NT2/D1 (cell line): Measurements from ENCODE around the gene STX2.
"Not testable (repeated sequence)": the region's sequence is repeated elsewhere in the genome, so short reads cannot be mapped to it uniquely, and the experiment has no call there.

Source experiments
- SUZ12 ChIP-seq: IDR thresholded peaks from 2 replicates; pipeline ENCODE4 v1.6.1; 2011; ENCODE audit not compliant: insufficient read length, insufficient read depth; ENCODE audit errors: extremely low read depth
- ZNF274 ChIP-seq: IDR thresholded peaks from 2 replicates; pipeline ENCODE4 v1.6.1; 2011; ENCODE audit warnings: mild to moderate bottlenecking, low read depth, low read length

DNA sequence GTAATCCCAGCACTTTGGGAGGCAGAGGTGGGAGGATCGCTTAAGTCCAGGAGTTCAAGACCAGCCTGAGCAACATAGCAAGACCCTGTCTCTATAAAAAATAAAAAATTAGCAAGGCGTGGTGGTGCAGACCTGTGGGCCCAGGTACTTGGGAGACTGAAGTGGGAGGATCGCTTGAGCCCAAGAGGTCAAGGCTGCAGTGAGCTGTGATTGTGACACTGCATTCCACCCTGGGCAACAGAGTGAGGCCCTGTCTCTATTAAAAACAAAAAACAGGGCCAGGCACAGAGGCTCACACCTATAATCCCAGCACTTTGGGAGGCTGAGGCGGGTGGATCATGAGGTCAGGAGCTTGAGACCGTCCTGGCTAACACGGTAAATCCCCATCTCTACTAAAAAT, 9.1 kb upstream of the STX2 start:
- not testable (repeated sequence) for TF ChIP-seq ZNF274, SUZ12
